HG03342 (cell line): Measurements from ENCODE around the gene CTNND2.
"Not testable (repeated sequence)": the region's sequence is repeated elsewhere in the genome, so short reads cannot be mapped to it uniquely, and the experiment has no call there.

Source experiments
- ATAC-seq: cut with Tn5 transposase; IDR thresholded peaks from one replicate; pipeline ENCODE4 v1.9.1; 2021; ENCODE audit warnings: mild to moderate bottlenecking, moderate library complexity; ENCODE audit not compliant: unreplicated experiment

The CTNND2 gene

DNA sequence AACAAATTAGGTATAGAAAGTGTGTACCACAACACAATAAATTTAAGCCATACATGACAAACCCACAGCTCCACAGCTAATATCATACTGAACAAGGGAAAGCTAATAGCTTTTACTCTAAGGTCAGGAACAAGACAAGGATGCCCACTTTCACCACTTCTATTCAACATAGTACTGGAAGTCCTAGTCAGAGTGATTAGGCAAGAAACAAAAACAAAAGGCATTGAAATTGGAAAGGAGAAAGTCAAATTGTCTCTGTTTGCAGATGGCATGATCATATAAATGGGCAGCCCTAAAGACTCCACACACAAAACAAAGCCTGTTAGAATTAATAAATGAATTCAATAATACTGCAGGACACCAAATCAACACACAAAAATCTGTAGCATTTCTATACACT is 548.8 kb downstream of the CTNND2 start:
- no peak for ATAC-seq

DNA sequence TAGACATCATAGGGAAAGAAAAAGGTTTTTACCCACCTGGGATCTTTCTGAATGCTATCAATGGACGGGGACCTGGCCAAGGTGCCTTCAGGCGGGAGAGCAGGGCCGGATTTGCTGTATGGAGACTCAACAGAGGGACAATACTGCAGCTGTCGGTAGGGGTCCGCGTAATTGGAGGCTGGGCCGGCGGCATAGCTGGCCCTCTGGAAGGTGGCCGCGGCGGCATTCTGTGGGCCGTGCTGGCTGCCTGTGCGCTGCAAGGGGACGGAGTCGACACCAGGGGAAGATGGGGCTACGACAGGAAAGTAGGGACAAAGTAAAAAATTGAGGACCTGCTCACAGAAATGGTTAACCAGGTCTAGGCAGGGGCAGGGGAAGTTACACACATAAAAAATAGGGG is 557.9 kb downstream of the CTNND2 start:
- no peak for ATAC-seq

DNA sequence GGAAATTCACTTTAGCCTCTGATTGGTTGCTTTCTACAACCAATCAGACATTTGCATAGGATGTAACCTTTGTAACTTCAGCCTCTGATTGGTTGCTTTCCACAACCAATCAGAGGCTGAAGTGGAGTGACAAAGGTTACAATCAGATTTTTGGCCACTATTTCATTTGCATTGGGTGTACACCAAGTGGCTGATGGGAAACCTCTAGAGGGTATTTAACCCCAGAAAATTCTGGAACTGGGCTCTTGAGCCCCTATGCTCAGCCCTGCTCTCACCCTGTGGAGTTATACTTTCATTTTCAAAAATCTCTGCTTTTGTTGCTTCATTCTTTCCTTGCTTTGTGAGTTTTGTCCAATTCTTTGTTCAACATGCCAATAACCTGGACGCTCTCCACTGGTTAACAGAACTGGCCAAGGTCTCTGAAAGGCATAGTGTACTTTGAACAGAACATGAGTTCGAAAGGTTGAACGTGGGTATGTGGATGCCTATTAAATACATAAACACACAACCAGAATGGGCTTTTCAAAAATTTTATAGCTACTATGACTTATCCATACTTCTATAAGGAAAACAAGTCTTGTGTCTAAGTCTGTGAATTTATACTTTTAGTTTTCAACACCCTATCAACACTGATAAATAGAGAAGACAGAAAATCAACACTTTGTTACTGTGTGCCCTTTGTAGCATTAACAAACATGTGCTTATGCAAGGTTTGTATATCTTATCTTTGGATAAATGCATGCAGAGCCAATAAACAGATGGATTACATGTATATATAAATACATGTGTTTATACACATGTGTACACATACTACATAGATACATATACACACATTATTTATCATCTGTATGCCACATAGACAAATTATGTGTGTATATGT is 568.1 kb downstream of the CTNND2 start:
- no peak for ATAC-seq

DNA sequence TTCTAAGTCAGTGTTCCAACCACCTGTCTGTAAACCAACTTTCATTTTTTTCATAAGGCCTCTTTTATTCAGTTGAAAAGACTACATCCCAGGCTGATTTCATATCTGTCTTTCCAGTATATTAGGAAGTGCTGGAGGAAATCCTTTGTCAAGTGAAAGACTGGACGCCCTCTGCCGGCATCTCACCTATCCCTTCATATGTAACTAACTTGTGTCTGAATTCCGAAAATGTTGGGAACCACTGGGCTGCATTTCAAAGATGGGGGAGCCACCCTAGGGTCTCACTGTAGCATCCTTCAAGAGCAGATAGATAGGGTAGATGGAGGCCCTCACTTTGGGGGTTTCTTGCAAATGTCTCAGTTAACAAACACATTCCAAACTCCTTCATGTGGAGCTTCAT is 569.8 kb downstream of the CTNND2 start:
- ATAC-seq, result no peak

DNA sequence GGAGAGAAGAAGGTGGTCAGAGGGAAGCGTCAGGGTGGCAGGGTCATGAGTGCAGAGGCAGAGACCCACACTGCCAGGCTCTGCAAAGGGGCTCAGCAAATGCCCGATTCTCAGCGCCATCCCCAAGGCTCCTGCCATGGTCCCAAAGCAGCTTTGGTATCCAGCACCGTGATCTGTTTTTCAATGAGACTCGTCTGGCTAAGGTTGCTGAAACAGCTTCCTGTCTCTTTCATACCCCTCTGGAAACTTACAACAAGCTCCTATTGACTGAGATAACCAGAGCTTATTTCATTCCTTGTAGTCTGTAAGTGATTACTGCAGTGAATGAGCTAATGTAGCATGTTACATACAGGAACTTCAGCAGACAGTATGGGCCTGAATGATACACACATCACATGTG is 574.6 kb downstream of the CTNND2 start:
- ATAC-seq, result no peak

DNA sequence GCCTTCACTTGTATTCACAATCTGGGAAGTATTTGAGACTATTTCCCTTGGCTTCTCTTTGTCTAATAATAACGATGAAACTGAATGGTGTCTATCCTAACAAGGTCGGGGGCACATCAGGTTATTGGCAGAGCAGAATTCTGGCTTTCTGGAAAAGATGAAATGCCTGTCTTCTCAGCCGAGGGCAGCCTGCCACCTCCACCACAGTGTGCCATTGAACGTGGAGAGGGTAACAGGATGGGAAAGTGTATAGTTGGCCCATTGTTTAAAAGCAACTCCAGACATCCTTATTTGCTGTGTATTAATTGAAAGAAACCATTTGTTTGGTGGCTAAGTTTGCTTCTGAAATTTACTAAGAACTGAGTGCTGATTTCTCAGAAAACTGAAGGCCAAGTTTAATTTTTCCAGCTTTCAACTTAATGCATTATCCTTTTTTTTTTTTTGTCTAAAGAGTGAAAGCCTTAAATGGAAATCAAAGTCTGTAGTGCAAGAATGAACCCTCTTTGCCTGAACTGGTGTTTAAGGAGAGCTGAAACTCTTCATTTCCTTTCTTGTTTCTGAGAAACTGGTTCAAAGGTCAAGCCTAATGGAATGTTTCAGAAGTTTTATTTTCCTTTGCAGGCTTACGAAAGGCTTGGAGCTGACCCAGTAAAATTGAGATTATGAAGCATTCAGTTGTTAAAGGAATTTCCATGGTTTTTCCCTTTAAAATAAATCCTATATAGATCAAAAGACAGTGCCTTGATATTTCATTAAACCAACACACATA is 579.5 kb downstream of the CTNND2 start:
- ATAC-seq, result no peak

DNA sequence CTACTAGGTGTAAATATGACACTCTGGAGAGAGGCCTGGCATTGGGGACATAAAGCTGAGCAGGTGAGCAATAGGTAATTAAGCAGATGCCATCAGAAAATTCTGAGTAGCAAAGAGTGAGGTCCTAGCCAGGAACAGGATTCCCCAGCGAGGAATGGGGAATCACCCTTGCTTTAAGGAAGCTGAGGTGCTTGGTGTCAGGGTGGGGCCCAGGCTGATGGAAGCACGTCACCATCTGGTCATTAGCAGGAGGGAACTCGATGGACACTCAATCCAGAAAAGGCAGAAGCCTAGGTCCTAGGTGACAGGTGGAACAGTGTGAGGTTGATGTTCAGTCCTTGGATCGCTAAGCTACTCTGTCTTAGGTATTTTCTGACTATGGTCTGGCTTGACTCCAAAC is 580.5 kb downstream of the CTNND2 start:
- no peak for ATAC-seq

DNA sequence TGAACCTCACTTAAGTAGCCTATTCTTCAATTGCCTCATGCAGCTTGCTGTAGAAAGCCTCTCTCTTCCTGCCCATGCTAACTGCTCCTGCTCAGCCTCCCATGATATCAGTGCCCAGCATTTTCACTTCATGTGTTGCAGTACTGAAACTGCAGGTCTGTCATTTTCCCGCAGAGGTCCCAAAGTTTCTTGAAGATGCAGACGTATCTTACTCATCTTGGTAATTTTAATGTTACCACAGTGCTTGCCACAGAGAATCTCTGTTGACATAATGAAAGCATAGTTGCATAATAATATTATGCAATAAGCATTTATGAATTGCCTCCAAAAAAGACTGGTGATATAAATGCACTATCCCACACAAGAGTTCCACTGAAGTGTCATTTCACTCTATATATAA is 582.1 kb downstream of the CTNND2 start:
- ATAC-seq, result no peak

DNA sequence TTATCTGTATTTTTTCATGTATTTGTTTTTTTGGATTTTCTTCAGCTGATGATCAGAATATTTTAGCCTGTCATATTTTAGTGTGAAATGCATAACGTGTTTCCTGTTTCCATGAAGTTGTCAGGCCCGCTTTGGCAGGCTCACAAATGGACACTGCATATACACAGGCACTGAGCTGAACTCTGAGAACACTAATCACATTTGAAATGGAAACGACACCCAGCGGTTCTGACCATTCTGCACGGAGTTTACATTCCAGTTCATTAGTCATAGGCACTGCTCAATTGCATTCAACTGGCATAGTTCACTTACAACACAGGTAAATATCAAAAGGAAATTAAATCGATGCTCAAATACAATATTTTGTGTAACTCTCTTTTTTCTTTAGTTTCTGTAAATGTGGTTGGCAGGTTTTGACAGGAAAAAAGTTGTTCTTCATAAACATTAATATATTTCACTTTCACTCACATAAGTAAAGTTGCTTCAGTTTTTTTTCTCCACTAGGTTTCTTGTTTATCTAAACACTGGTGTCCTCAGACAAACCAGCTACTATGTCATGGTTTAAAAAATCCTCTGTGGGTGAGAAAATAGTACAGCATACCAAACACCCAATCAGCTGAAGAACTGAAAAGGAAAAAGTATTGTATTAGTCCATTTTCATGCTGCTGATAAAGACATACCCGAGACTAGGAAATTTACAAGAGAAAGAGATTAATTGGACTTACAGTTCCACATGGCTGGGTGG is 584.2 kb downstream of the CTNND2 start:
- no peak for ATAC-seq

DNA sequence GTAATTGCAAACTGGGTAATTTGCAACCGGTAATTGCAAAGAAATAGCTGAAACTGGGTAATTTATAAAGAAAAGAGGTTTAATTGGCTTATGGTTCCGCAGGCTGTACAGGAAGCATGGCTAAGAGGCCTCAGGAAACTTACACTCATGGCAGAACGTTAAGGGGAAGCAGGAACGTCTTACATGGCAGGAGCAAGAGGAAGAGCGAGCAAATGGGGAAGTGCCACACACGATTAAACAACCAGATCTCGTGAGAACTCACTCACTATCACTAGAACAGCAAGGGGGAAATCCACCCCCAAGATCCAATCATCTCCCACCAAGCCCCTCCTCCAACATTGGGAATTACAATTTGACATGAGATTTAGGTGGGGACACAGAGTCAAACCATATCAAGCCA is 590.6 kb downstream of the CTNND2 start:
- ATAC-seq, result not testable (repeated sequence)

DNA sequence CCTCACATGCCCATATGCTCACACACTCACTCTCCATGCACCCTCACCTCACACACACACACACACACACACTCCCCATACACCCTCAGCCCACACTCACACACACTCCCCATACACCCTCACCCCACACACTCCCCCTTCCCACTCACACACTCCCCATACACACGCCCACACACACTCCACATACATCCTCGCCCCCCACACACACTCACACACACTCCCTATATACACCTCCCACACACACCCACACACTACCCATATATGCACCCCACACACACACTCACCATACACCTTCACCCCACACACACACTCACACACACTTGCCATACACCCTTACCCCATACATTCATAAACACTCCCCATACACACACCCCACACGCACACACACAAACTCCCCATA is 592.5 kb downstream of the CTNND2 start:
- no peak for ATAC-seq

DNA sequence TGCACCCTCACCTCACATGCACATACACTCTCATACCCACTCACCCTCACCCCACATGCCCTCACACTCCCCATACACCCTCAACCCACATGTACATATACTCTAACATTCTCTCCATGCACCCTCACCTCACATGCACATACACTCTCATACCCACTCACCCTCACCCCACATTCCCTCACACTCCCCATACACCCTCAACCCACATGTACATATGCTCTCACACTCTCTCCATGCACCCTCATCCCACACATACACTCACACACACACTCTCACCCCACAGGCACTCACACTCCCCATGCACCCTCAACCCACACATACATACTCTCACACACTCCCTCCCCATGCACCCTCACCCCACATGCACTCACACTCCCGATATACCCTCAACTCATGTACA is 593.0 kb downstream of the CTNND2 start:
- ATAC-seq, result no peak

DNA sequence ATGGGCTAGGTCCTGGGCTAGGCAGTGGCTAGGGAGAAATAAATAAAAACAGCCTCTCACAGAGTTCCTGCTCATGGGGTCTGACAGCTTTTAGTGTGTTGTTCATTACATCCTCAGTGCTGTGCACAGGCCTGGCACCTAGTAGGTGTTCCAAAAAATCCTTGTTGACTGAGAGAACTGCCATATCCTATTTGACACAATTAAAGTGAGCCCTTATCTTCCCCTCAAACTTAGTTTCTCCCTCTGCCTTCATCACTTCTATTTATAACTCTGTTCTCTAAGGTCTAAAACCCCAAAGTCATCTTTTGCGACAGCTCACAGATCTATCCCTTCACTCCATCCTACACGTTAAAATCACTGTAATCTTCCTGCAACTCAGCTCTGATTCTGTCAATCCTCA is 594.1 kb downstream of the CTNND2 start:
- ATAC-seq, result no peak

DNA sequence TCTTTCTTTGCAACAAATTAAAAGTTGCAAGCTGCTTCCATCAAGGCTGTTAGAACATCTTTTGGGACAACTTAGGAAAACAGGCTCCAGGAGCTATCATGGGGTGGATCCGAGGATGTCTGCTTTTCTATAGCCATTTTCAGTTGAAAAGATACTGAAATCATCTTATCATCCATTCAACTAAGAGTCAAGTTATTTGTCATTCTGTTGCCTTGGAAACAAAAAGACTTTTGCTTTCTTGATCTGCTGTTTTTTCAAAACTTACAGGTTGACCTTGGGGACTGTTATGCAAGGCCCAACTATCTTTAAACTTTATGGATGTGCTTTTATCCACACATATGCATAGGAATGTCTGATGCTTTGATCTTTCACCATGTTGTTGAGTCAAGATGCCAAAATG is 597.9 kb downstream of the CTNND2 start:
- ATAC-seq, result no peak

DNA sequence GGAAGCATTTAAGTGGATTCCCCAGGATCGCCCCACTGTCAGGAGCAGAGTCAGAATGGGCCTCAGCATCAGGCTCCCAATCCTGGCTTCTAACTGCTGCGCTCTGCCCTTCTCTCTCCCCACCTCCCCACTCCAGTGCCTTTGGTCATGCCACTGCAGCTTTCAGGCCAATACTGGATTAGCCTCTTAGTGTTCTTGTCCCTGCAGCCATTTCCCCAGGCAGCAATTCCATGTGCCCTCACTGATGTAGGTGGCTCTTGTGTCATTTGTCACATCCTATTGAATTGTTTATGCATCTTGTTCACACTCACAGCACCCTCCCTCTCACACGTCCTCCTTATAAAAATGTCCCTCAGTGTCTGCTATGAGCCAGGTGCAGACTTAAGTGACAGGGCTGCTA is 599.0 kb downstream of the CTNND2 start:
- ATAC-seq, result no peak

DNA sequence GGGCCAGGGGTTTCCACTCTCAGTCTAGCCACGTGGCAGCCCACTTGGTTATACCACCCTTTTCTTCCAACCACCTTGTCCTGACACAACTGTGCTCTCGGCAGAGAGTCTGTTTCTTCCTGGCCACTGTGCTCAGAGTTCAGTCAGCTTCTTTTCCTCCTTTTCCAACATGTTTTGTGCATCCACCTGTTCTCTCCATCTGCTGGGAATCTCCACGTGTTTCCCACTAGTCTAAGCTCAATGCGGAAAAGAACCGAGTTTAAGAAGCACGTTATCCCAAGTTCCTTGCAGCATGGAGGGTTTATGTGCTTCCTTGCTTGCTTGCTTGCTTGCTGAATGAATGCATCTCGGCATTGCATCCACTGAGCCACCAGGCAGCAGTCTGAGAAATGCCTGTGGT is 599.6 kb downstream of the CTNND2 start:
- no peak for ATAC-seq

DNA sequence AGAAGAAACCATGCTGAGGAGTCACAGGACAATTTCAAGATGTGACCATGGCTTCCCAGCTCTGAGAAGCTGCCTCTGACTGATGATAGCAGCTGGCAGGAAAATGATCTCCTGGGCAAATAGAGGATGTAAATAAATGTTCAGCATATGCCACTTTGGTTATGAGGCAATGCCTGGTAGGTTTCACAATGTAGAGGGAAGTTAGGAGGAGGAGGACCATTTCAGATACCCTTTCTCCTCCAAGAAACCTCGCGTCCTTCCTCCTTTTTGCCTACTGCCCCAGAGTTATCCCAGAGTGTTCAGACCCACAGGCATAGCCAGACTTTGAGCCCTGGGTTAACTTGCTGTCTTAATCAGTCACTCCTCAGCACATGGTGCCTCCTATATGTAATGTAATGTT is 601.6 kb downstream of the CTNND2 start:
- ATAC-seq, result no peak

DNA sequence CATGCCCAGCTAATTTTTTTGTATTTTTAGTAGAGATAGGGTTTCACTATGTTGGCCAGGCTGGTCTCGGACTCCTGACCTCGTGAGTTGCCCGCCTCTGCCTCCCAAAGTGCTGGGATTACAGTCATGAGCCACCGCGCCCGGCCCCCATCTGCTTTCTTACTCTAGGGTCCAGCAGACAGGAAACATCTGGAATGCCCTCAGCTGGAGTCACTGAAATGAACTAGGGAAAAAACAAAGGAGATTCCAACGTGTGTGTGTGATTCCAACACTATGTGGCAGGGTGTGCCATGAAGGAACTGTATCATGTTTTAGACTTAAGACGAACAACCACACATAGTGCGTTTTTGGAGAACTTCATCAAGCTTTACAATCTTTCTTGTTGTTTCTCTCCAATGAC is 603.1 kb downstream of the CTNND2 start:
- no peak for ATAC-seq

DNA sequence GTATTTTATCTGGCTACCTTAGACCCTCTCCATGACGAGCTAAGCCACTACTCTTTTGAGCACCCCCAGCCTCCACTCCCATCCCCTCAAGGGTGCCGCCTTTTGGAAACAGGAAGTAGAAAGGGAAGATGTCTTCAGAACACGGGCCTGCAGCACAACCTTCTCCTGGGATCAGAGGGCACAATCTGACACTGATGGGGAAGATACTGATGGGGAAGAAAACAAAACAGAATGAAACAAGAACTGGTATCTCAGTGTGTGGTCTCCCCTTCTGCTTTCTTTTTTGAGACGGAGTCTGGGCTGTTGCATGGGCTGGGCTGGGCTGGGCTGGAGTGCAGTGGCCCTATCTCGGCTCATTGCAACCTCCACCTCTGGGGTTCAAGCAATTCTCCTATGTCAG is 603.5 kb downstream of the CTNND2 start:
- no peak for ATAC-seq

DNA sequence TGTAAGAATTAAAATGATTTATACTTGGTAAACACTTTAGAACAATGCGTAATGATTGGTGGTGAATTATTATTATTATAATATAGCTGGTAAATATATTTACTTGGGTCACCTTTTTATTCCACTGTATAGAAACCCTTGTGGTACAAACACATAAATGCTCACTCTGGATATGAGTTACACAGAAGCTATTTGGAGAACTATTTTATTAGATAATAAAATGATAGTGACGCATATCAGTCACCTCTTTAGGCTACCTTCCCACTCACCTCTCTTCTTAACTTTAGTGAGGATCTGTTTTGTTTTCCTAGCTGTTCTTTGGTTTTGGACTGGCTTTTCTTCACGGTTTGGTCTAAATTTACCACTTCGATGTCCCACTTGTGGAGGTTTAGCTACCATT is 605.4 kb downstream of the CTNND2 start:
- no peak for ATAC-seq

DNA sequence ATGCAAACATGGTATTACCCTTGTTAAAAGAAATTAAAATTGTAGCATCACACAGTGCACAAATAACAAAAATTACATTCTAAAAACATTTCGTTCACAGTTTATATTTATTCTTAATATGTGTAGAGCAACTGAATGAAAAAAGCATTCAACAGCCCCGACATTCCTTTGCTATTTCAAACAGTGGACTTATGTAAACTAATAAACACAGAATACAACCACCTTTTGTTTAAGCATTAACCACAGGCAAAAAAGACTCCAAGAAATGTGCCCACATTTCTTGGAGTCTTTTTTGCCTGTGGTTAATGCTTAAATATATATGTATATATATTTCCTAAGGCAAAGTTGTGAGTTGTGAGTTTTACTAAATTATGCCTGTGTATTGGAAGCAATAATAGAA is 610.7 kb downstream of the CTNND2 start:
- no peak for ATAC-seq
